Measurements from ENCODE around the gene CPNE4. TPM values are rescaled to one million over a fixed set of nuclear protein-coding genes. Genes with fewer than 3 reads are reported as not detected.

CPNE4 gene
- total and polyA plus RNA-seq, 8 donors = 0.15 to 8.9 (median 1.7) TPM

DNA sequence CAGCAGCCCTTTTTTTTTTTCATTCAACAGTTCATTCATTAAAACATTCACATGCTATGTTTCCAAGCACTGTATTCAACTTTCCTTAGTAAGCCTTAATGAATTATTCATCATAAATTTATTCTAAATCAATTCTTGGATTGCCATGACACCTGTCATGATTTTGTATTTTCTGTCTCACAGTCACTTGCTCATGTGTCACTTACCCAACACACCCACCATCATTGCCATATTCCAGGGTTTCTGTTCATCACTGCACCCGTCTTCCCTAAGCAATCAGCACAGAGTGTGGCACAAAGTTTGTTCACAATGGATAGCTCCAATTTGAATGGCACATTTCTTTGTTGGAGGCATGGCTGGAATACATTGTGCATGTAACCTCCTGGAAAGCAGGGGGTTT lies 27.2 kb downstream of the CPNE4 start:
- no peaks in the 10 kb centered on the region for H3K36me3 ChIP-seq
- WGBS, 5 donors = 0 to 42% (median 2%) methylated on average over 1 of the region's 1 CpG
- H3K27me3 ChIP-seq = no peaks in the 10 kb centered on the region
- H3K9me3 ChIP-seq = no peaks in the 10 kb centered on the region
- TF ChIP-seq POLR2AphosphoS5 (IDR thresholded peaks at IDR 0.05) = no peak
- TF ChIP-seq EP300 (IDR thresholded peaks at IDR 0.05) = no peak
- TF ChIP-seq, protein P1, sequence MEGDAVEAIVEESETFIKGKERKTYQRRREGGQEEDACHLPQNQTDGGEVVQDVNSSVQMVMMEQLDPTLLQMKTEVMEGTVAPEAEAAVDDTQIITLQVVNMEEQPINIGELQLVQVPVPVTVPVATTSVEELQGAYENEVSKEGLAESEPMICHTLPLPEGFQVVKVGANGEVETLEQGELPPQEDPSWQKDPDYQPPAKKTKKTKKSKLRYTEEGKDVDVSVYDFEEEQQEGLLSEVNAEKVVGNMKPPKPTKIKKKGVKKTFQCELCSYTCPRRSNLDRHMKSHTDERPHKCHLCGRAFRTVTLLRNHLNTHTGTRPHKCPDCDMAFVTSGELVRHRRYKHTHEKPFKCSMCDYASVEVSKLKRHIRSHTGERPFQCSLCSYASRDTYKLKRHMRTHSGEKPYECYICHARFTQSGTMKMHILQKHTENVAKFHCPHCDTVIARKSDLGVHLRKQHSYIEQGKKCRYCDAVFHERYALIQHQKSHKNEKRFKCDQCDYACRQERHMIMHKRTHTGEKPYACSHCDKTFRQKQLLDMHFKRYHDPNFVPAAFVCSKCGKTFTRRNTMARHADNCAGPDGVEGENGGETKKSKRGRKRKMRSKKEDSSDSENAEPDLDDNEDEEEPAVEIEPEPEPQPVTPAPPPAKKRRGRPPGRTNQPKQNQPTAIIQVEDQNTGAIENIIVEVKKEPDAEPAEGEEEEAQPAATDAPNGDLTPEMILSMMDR (IDR thresholded peaks at IDR 0.05) = no peak
- TF ChIP-seq POLR2A (IDR thresholded peaks at IDR 0.05) = no peak
- H3K4me3 ChIP-seq = no peak overlapping the region
- no peak overlapping the region for H3K27ac ChIP-seq
- intact Hi-C loops (cut with DNase I; ENCODE audit: low total_unique reads) = no loop called here
- H3K4me1 ChIP-seq = no peaks in the 10 kb centered on the region
- no peak for DNase-seq

DNA sequence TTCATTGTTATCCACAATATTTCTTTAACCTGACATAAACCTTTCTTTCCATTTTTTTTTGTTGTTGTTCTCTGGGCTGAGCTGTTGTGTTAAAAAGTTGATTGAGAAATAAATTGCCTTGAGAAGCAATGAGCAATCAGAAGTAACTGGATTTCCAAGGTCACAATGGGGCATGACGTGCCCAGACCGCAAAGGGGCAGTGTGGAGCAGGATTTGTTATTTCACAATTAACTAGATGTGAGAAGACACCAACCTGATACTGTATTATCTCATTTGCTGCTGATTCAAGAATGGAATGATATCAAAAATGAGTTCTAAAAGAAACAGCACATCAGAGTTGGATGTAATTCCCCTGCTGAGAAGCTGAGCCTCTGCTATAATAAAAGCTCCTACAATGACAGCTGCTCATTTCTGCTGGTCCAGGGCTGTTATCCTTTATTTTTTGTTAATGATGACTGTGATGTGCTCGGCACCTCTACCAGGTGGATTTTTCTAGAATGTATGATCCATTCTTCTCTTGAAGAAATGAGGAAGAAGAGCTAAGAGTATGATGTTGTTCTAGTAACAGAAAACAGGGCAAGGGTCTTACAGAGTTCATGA lies 28.1 kb downstream of the CPNE4 start:
- Histone ChIP-seq H3K36me3 (no peaks in the 10 kb centered on the region), H3K4me3 (no peak overlapping the region), H3K27ac (no peak overlapping the region), H3K27me3 (no peaks in the 10 kb centered on the region), H3K4me1 (no peaks in the 10 kb centered on the region), H3K9me3 (no peaks in the 10 kb centered on the region)
- DNase-seq = peak; percentile 39 to 41
- intact Hi-C loops (cut with DNase I; ENCODE audit: low total_unique reads) = no loop called here
- TF ChIP-seq POLR2AphosphoS5 (IDR thresholded peaks at IDR 0.05) = no peak
- TF ChIP-seq, protein P1 (IDR thresholded peaks at IDR 0.05) = peak in 3 of 7 experiments; percentile 10 to 39 (median 34)
- WGBS, 5 donors = 21 to 33% (median 27%) methylated on average over 3 of the region's 3 CpGs

DNA sequence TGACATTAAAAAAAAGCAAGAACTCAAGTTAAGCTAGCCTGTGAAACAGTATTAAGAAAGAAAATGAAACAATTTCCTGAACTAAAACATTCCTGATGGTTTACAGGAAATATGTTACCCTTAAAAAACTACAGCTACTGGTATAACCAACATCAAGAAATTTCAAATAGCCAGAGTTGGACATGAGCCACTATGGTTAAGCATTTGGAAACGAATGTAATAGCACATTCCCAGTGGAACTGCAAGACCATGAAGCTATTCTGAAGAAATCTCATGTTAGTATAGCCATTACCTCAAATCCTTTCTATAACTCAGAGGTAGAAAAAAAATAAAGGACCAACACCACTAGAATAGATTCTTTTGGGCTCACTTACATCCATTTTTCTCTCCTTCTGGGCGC lies 30.2 kb downstream of the CPNE4 start:
- intact Hi-C loops (cut with DNase I; ENCODE audit: low total_unique reads) = no loop called here
- no peaks in the 10 kb centered on the region for H3K27me3 ChIP-seq
- H3K4me1 ChIP-seq = no peaks in the 10 kb centered on the region
- H3K4me3 ChIP-seq = no peak overlapping the region
- TF ChIP-seq POLR2A (IDR thresholded peaks at IDR 0.05) = no peak
- no peak for TF ChIP-seq POLR2AphosphoS5 (IDR thresholded peaks at IDR 0.05)
- TF ChIP-seq, protein P1 (IDR thresholded peaks at IDR 0.05) = no peak
- no peak for TF ChIP-seq EP300 (IDR thresholded peaks at IDR 0.05)
- no peaks in the 10 kb centered on the region for H3K9me3 ChIP-seq
- no peak overlapping the region for H3K27ac ChIP-seq
- H3K36me3 ChIP-seq = no peaks in the 10 kb centered on the region
- WGBS, 5 donors = 41 to 60% (median 47%) methylated on average over 2 of the region's 2 CpGs
- DNase-seq = no peak

DNA sequence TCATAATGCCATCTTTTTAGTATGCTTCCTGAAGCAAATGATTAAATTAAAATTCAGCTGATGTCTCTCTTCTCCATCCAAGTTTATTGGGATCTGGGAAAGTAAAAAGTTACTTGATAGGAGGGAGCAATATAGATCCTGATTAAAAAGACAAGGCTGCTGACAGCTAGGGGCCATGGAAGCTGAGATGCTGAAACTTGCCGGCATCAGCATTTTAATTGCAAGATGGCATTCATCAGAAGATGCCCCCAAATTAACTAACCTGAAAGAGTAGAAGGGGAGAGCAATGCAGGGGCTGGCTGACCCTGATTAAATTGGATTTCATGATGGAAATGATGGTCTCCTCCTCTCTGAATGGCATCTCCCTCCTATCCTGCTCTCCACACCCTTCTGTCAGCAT lies 31.1 kb downstream of the CPNE4 start:
- no peak for TF ChIP-seq POLR2A (IDR thresholded peaks at IDR 0.05)
- no peak for TF ChIP-seq EP300 (IDR thresholded peaks at IDR 0.05)
- no peak for TF ChIP-seq POLR2AphosphoS5 (IDR thresholded peaks at IDR 0.05)

DNA sequence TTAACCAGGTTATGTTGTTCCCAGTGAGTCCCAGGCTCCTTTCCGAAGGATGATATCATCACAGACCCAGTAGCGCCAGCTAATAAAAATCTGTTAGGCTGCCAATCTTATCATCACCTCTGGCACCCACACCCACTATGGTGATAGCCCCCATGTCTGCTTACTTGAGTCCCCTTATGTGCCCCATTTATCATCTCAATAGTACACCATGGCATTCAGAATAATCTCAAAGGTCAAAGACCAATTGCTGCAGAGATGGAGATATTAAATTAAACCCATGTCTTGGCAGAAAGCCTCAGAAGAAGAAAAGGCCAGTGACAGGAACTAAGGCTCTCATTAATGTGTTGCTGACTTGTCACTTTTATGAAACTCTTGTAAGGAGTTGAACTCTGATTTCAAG lies 32.8 kb downstream of the CPNE4 start:
- WGBS, 5 donors = 50 to 66% (median 58%) methylated on average over 2 of the region's 2 CpGs
- Histone ChIP-seq H3K4me1 (no peaks in the 10 kb centered on the region), H3K27me3 (no peaks in the 10 kb centered on the region), H3K27ac (no peak overlapping the region), H3K9me3 (no peaks in the 10 kb centered on the region), H3K4me3 (no peak overlapping the region), H3K36me3 (no peaks in the 10 kb centered on the region)
- intact Hi-C loops (cut with DNase I; ENCODE audit: low total_unique reads) = no loop called here
- TF ChIP-seq, protein P1 (IDR thresholded peaks at IDR 0.05) = no peak
- TF ChIP-seq POLR2A (IDR thresholded peaks at IDR 0.05) (no peak), EP300 (IDR thresholded peaks at IDR 0.05) (no peak), POLR2AphosphoS5 (IDR thresholded peaks at IDR 0.05) (no peak)
- DNase-seq = peak in 1 of 2 donors; percentile 12

More for the DNA sequence above, 31.1 kb downstream of the CPNE4 start:
- no peaks in the 10 kb centered on the region for H3K4me1 ChIP-seq
- H3K27ac ChIP-seq = no peak overlapping the region
- H3K9me3 ChIP-seq = no peaks in the 10 kb centered on the region
- 86 to 100% (median 95%) methylated on average over 1 of the region's 1 CpG for WGBS, 5 donors
- intact Hi-C loops (cut with DNase I; ENCODE audit: low total_unique reads) = no loop called here
- no peak overlapping the region for H3K4me3 ChIP-seq
- no peak for DNase-seq
- H3K36me3 ChIP-seq = no peaks in the 10 kb centered on the region
- H3K27me3 ChIP-seq = no peaks in the 10 kb centered on the region

All from stomach (tissue), 9 donors.